IMR-90 (cell line): Measurements from ENCODE around the gene LYPD6. TPM values are rescaled to one million over a fixed set of nuclear protein-coding genes. Genes with fewer than 3 reads are reported as not detected.

Experiments used
- ATAC-seq: fragments of 200-7000 bp; cut with Tn5 transposase; 2 replicates; pipeline ENCODE4 v1.9.1; 2020; ENCODE audit warnings: low read depth, mild to moderate bottlenecking, moderate library complexity
- BruUV-seq: library from RNA; stranded (reverse); fragments of 400-500 nt; replicated peaks from 2 replicates; lab custom pipeline; 2021; lab: Mats Ljungman, UMichigan
- CTCF ChIA-PET: fragments of 300-600 bp; formaldehyde crosslinking; extraction: SDS; loops from one replicate; lab custom pipeline; 2021; ENCODE audit warnings: antibody characterized with exemption; lab: Yijun Ruan, JAX
- POLR2A ChIA-PET: fragments of 300-600 bp; sonication (Branson Sonifier 250); formaldehyde crosslinking; loops from one replicate; lab custom pipeline; 2022; ENCODE audit warnings: antibody characterized with exemption; ENCODE audit not compliant: unreplicated experiment; lab: Charles Lee
- DNase-seq: peaks from one replicate; pipeline ENCODE4 v3.0.0; 2013
- H2AFZ ChIP-seq: replicated peaks from 2 replicates; pipeline ENCODE3; 2013; ENCODE audit warnings: low read length, mild to moderate bottlenecking; ENCODE audit not compliant: poor library complexity
- H2AK5ac ChIP-seq: 2 replicates; pipeline ENCODE4 v1.6.1; 2013; ENCODE audit warnings: low read depth, low read length, inconsistent platforms
- H2AK9ac ChIP-seq: replicated peaks from 2 replicates; pipeline ENCODE3; 2013; ENCODE audit warnings: mild to moderate bottlenecking, low read depth, low read length, moderate library complexity; ENCODE audit not compliant: poor library complexity
- H2BK120ac ChIP-seq: 2 replicates; pipeline ENCODE4 v1.6.1; 2013; ENCODE audit warnings: low read depth, low read length, inconsistent platforms
- H2BK15ac ChIP-seq: 3 replicates; pipeline ENCODE4 v1.6.1; 2013; ENCODE audit warnings: low read depth, low read length, inconsistent platforms
- H2BK20ac ChIP-seq: 2 replicates; pipeline ENCODE4 v1.6.1; 2013; ENCODE audit warnings: low read depth, mild to moderate bottlenecking, inconsistent platforms, low read length, moderate library complexity
- H2BK5ac ChIP-seq: 2 replicates; pipeline ENCODE4 v1.6.1; 2013; ENCODE audit warnings: mild to moderate bottlenecking, low read depth, low read length, inconsistent platforms; ENCODE audit not compliant: poor library complexity, severe bottlenecking
- H3K14ac ChIP-seq: replicated peaks from 2 replicates; pipeline ENCODE4 v1.6.1; 2013; ENCODE audit warnings: low read depth, low read length, inconsistent platforms
- H3K18ac ChIP-seq: 2 replicates; pipeline ENCODE4 v1.6.1; 2013; ENCODE audit warnings: low read depth, low read length, control low read depth
- H3K23ac ChIP-seq: 2 replicates; pipeline ENCODE4 v1.6.1; 2013; ENCODE audit warnings: low read depth, low read length, inconsistent platforms
- H3K27ac ChIP-seq: 2 replicates; pipeline ENCODE4 v1.5.1; 2013; ENCODE audit warnings: mild to moderate bottlenecking, control low read depth, low read length; ENCODE audit not compliant: insufficient read depth
- H3K27me3 ChIP-seq: 2 replicates; pipeline ENCODE4 v1.6.1; 2013; ENCODE audit warnings: low read length; ENCODE audit not compliant: control insufficient read depth, insufficient read depth
- H3K36me3 ChIP-seq: 2 replicates; pipeline ENCODE4 v1.6.1; 2013; ENCODE audit warnings: low read length, mixed read lengths; ENCODE audit not compliant: control insufficient read depth, insufficient read depth
- H3K4ac ChIP-seq: 2 replicates; pipeline ENCODE4 v1.6.1; 2013; ENCODE audit warnings: low read depth, low read length, inconsistent platforms
- H3K4me1 ChIP-seq: 2 replicates; pipeline ENCODE4 v1.6.1; 2013; ENCODE audit warnings: low read length, mixed read lengths; ENCODE audit not compliant: control insufficient read depth, insufficient read depth
- H3K4me2 ChIP-seq: 2 replicates; pipeline ENCODE4 v1.6.1; 2013; ENCODE audit warnings: low read depth, mild to moderate bottlenecking, control low read depth, low read length, moderate library complexity
- H3K4me3 ChIP-seq: 2 replicates; pipeline ENCODE4 v1.5.1; 2013; ENCODE audit warnings: low read depth, mild to moderate bottlenecking, control low read depth, low read length, moderate library complexity; ENCODE audit not compliant: insufficient read depth
- H3K56ac ChIP-seq: 2 replicates; pipeline ENCODE4 v1.6.1; 2013; ENCODE audit warnings: low read length, inconsistent platforms; ENCODE audit not compliant: insufficient read depth; ENCODE audit errors: extremely low read depth
- H3K79me1 ChIP-seq, 2 experiments: 2 replicates each; pipeline ENCODE4 v1.6.1; 2013; ENCODE audit warnings: low read length in 2 of 2, inconsistent platforms in 1 of 2, low read depth in 1 of 2
- H3K9ac ChIP-seq: 2 replicates; pipeline ENCODE4 v1.6.1; 2013; ENCODE audit warnings: low read depth, low read length, control low read depth
- H3K9me1 ChIP-seq: 2 replicates; pipeline ENCODE4 v1.6.1; 2013; ENCODE audit warnings: low read length, inconsistent platforms; ENCODE audit not compliant: insufficient read depth
- H3K9me3 ChIP-seq: 2 replicates; pipeline ENCODE4 v1.6.1; 2013; ENCODE audit warnings: low read length; ENCODE audit not compliant: control insufficient read depth, insufficient read depth
- H4K20me1 ChIP-seq: 2 replicates; pipeline ENCODE4 v1.6.1; 2013; ENCODE audit warnings: low read length, inconsistent platforms; ENCODE audit not compliant: insufficient read depth
- H4K5ac ChIP-seq: 2 replicates; pipeline ENCODE4 v1.6.1; 2013; ENCODE audit warnings: mild to moderate bottlenecking, low read depth, low read length, control low read depth
- H4K8ac ChIP-seq, 2 experiments: 2 replicates each; pipeline ENCODE4 v1.6.1; 2013; ENCODE audit warnings: low read depth in 2 of 2, low read length in 2 of 2, control low read depth in 1 of 2, inconsistent platforms in 1 of 2
- H4K91ac ChIP-seq: 2 replicates; pipeline ENCODE4 v1.6.1; 2013; ENCODE audit warnings: low read depth, low read length, inconsistent platforms; ENCODE audit not compliant: insufficient read depth
- SMC3 ChIP-seq: fragments of 150-350 bp; IDR thresholded peaks from 2 replicates; pipeline ENCODE4 v1.6.1; 2016; ENCODE audit warnings: low read depth, mild to moderate bottlenecking, antibody characterized with exemption, low read length, moderate library complexity
- WGBS, 2 experiments: methylation state at CpG; one replicate each; pipeline versions ENCODE4 v1.1.5 to v1.1.7; 2013; ENCODE audit warnings: missing lambda C conversion rate in 2 of 2; ENCODE audit not compliant: insufficient read length in 1 of 2; ENCODE audit errors: extremely low coverage in 2 of 2; 5-methylcytosine and 5-hydroxymethylcytosine counted together
- dilution Hi-C: fragments of 300-500 bp; cut with HindIII; formaldehyde crosslinking; loops from one replicate; pipeline ENCODE4 v1.14.3; 2018; ENCODE audit warnings: low sequenced_read_pairs; ENCODE audit not compliant: unreplicated experiment
- in situ Hi-C: fragments of 300-500 bp; cut with MboI; formaldehyde crosslinking; loops from 3 replicates; pipeline ENCODE4 v1.14.3; 2019; ENCODE audit warnings: low sequenced_read_pairs, inconsistent platforms, mixed read lengths
- intact Hi-C: fragments of 100-400 bp; cut with micrococcal nuclease; formaldehyde crosslinking; loops from 2 replicates; pipeline ENCODE4 v1.10.0; 2022
- polyA plus RNA-seq, 3 experiments: library from polyadenylated mRNA; depleted of rRNA; stranded (reverse); fragments of >200 nt; gene quantifications; 2 replicates each; pipeline ENCODE4 v1.2.3, GENCODE V29; 2012; ENCODE audit warnings: low replicate concordance in 1 of 3
- total RNA-seq: library from RNA; depleted of rRNA; stranded (reverse); fragments of >200 nt; gene quantifications from 2 replicates; pipeline ENCODE4 v1.2.3, GENCODE V29; 2012

The LYPD6 gene
- total and polyA plus RNA-seq, 2 of the 4 experiments (the other 2 are of a cell fraction): 0.87 to 0.90 TPM

DNA sequence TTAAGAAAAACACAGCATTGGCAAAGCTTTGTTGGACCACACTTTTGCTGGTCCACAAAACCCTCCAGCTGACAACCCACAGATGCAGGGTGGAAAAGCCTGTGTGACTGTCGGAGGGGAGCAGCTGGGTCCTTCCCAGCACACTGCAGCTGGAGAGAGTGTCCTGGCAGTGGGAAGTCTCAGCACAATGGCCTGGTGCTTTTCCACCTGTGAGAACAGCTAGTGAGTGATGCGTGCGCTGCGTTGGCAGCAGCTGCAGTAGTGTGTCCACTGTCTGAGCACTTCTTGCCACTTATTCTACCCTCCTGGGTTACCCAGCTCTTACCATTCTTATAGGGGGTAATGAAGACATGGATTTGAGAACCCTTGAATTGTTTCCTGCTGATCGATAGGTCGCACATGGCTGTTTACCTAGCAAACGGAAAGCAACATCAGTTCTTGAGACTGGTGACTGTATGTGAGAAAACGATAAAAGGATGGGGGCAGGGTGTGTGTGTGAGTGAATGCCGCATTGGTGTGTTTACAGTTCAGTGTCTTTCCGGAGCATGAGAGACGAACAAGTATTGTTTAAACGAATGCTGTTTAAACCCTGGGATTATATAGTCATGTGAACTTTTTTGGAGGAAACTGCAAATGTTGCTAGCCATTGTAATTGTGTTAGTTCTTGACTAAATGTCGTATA lies 69.7 kb downstream of the LYPD6 start:
- no peak overlapping the region; the same call in 1 of the 2 replicates for H3K14ac ChIP-seq
- H3K27ac ChIP-seq: no peak overlapping the region
- H3K9ac ChIP-seq: no peak overlapping the region
- H2BK120ac ChIP-seq: peak overlapping the region; percentile 25
- no peak overlapping the region; the same call in 1 of the 2 replicates for H3K23ac ChIP-seq
- no peak overlapping the region for H2AK9ac ChIP-seq
- H2BK20ac ChIP-seq: peak overlapping the region; percentile 20
- BruUV-seq: no TSS peak
- no peaks in the 10 kb centered on the region for H3K9me3 ChIP-seq
- H4K91ac ChIP-seq: no peak overlapping the region
- DNase-seq: no peak
- POLR2A ChIA-PET: no interaction called here
- no peak overlapping the region for H2AK5ac ChIP-seq
- in situ Hi-C loops (no loop called here), intact Hi-C loops (no loop called here), dilution Hi-C loops (no loop called here)
- ATAC-seq: no peak; the same call in 1 of the 2 replicates
- 12% methylated on average over 3 of the region's 13 CpGs; no CpG with 5 or more reads in 1 of the 2 experiments for WGBS, 2 experiments
- CTCF ChIA-PET: interaction anchor here (0.9 to 1.8 kb wide), 2 partner anchors 10 to 11 kb away, joined by 3 to 5 read pairs; no protein-coding TSS in a partner anchor
- no peaks in the 10 kb centered on the region; the same call in 1 of the 2 replicates for H3K9me1 ChIP-seq
- no peak overlapping the region; the same call in 1 of the 2 replicates for H3K18ac ChIP-seq
- no peaks in the 10 kb centered on the region for H4K20me1 ChIP-seq
- peak overlapping the region in 1 of 2 experiments; percentile 57; a peak in 1 of 4 replicates for H4K8ac ChIP-seq
- H3K27me3 ChIP-seq: no peaks in the 10 kb centered on the region
- no peaks in the 10 kb centered on the region for H3K79me1 ChIP-seq
- peak overlapping the region; percentile 82 for H2AFZ ChIP-seq
- peak overlapping the region; percentile 63; the same call in 1 of the 3 replicates for H2BK15ac ChIP-seq
- H3K4ac ChIP-seq: no peak overlapping the region
- no peak overlapping the region for H4K5ac ChIP-seq
- no peak overlapping the region for H2BK5ac ChIP-seq
- no peak overlapping the region for H3K4me3 ChIP-seq
- no peaks in the 10 kb centered on the region for H3K36me3 ChIP-seq
- no peak overlapping the region for H3K56ac ChIP-seq
- H3K4me1 ChIP-seq: no peaks in the 10 kb centered on the region
- TF ChIP-seq SMC3: no peak
- H3K4me2 ChIP-seq: no peak overlapping the region; the same call in 1 of the 2 replicates
